Body of pancreas (tissue), 4 donors: Measurements from ENCODE around the gene AHR. TPM values are rescaled to one million over a fixed set of nuclear protein-coding genes. Genes with fewer than 3 reads are reported as not detected.
A peak's percentile ranks its signal among the peaks of the same experiment; 100 is the strongest.

Experiments
- ATAC-seq: fragments of 150-250 bp; one replicate; pipeline ENCODE4 v1.9.1; 2016
- DNase-seq, 4 donors: peaks; one replicate each; pipeline ENCODE4 v3.0.0-alpha.2; 2019
- H3K27ac ChIP-seq, 4 donors: fragments of 200-600 bp; sonication (generic); 1 replicate in 3 of 4; 2 replicates in 1 of 4; pipeline versions ENCODE4 v1.5.1 to v1.6.1; 2016 to 2019; ENCODE audit warnings: mild to moderate bottlenecking in 1 of 4, mixed read lengths in 1 of 4, moderate library complexity in 1 of 4
- H3K27me3 ChIP-seq, 2 donors: fragments of 200-600 bp; sonication (generic); one replicate each; pipeline ENCODE4 v1.6.0; 2016; ENCODE audit warnings: mild to moderate bottlenecking in 1 of 2
- H3K36me3 ChIP-seq, 2 donors: fragments of 200-600 bp; sonication (generic); replicated peaks in 1 of 2; 2 replicates each; pipeline ENCODE4 v1.5.1; 2016; ENCODE audit warnings: low read depth in 2 of 2; ENCODE audit not compliant: insufficient read depth in 1 of 2
- H3K4me1 ChIP-seq: fragments of 200-600 bp; sonication (generic); one replicate; pipeline ENCODE4 v1.6.0; 2016
- H3K4me3 ChIP-seq, 2 donors: fragments of 200-600 bp; sonication (generic); 1 replicate in 1 of 2; 2 replicates in 1 of 2; pipeline ENCODE4 v1.5.1; 2016 to 2019
- H3K9me3 ChIP-seq, 3 donors: fragments of 200-600 bp; sonication (generic); 1 replicate in 2 of 3; 2 replicates in 1 of 3; pipeline ENCODE4 v1.5.1; 2016
- CTCF ChIP-seq, 7 experiments: fragments of 450-650 bp in 4 of 7; fragments of 200-600 bp in 3 of 7; sonication (generic) in 3 of 7; IDR thresholded peaks; one replicate each; pipeline ENCODE4 v1.5.1; 2016 to 2019; ENCODE audit warnings: antibody characterized with exemption in 7 of 7
- POLR2A ChIP-seq, 3 donors: fragments of 450-650 bp; IDR thresholded peaks; one replicate each; pipeline ENCODE4 v1.6.1; 2016; ENCODE audit warnings: antibody characterized with exemption in 3 of 3, mild to moderate bottlenecking in 2 of 3
- WGBS, 2 donors: methylation state at CpG; one replicate each; pipeline ENCODE4 v1.1.5; 2017; 5-methylcytosine and 5-hydroxymethylcytosine counted together
- intact Hi-C: fragments of 100-400 bp; cut with DNase I; formaldehyde crosslinking; loops from one replicate; pipeline ENCODE4 v1.15.1; 2023
- total RNA-seq, 2 donors: library from RNA; depleted of rRNA; stranded (reverse); fragments of >200 nt; gene quantifications; one replicate each; pipeline ENCODE4 v1.1.0, GENCODE V29; 2016

The AHR gene
- total RNA-seq, 2 donors from 2014 or later, result 29.7 to 42.0 TPM

- H3K27ac ChIP-seq, result no peak overlapping the region
- ATAC-seq, result peak; percentile 52
- TF ChIP-seq POLR2A (IDR thresholded peaks at IDR 0.05) (no peak), CTCF (IDR thresholded peaks at IDR 0.05) (no peak)
- intact Hi-C loops, result no loop called here
- H3K4me1 ChIP-seq, result peaks cover 9% of the 10 kb centered on the region
- H3K9me3 ChIP-seq, result no peaks in the 10 kb centered on the region
- DNase-seq, result peak; percentile 38 to 65 (median 56)
- H3K27me3 ChIP-seq, result no peaks in the 10 kb centered on the region
- no peaks in the 10 kb centered on the region for H3K36me3 ChIP-seq
- no peak overlapping the region for H3K4me3 ChIP-seq
Observed at GRCh38 chr7:17289074-17289645, 9.3 kb upstream of the AHR start.

DNA sequence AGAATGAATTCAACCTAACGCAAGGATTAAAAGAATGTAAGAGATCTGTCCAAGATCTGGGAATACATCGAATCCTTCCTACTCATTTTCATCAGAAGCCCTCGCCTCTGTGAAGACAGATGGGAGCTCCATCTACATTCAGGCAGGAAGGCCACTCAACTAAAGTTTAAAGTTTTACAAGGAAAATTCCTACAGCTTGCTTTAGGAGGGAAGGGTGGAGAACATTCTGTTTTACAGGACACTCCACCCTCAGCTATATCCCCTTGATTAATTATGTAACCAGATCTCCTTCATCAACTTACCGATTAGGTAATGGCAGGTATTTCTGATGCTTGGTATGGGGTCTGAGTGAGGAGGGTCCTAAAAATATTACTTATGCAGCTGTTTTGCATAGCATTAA lies 5.6 kb upstream of the AHR start:
- ATAC-seq (no peak), DNase-seq (no peak)
- intact Hi-C loops, result no loop called here
- Histone ChIP-seq H3K4me1 (peaks cover 9% of the 10 kb centered on the region), H3K27me3 (no peaks in the 10 kb centered on the region), H3K4me3 (no peak overlapping the region), H3K27ac (no peak overlapping the region), H3K9me3 (no peaks in the 10 kb centered on the region), H3K36me3 (no peaks in the 10 kb centered on the region)
- TF ChIP-seq CTCF (IDR thresholded peaks at IDR 0.05), result no peak
- no peak for TF ChIP-seq POLR2A (IDR thresholded peaks at IDR 0.05)
- 84 to 86% methylated on average over 4 of the region's 4 CpGs for WGBS, 2 donors

GRCh38 chr7:17293481-17293880 lies 5.0 kb upstream of the AHR start:
- no peaks in the 10 kb centered on the region for H3K36me3 ChIP-seq
- no peak overlapping the region for H3K27ac ChIP-seq
- intact Hi-C loops, result no loop called here
- peaks cover 9% of the 10 kb centered on the region for H3K4me1 ChIP-seq
- ATAC-seq (no peak), DNase-seq (no peak)
- no peaks in the 10 kb centered on the region for H3K27me3 ChIP-seq
- peaks cover 0 to 4% (median 0%) of the 10 kb centered on the region in 3 donors for H3K9me3 ChIP-seq
- no peak overlapping the region for H3K4me3 ChIP-seq
- 75 to 80% methylated on average over 2 of the region's 2 CpGs for WGBS, 2 donors
- TF ChIP-seq CTCF (IDR thresholded peaks at IDR 0.05), result no peak
- no peak for TF ChIP-seq POLR2A (IDR thresholded peaks at IDR 0.05)

DNA sequence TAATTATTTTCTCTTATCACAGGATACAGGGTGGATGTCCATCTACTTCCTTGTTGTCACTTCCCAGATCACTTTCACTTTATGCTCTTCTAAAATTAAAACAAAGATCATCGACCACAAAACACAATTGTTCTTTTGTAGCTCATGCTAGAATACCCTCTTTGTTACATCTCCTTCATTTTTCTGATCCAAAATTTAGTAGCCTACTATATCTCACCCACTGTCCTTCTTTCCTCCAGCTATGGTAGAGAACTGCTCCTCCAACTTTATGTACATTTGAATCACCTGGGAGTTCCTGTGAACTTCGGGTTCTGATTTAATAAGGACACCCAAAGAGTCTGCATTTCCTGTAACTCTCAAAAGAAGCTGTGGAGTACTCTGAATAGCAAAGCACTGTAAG lies 1.2 kb upstream of the AHR start:
- Histone ChIP-seq H3K9me3 (peaks cover 0 to 4% (median 0%) of the 10 kb centered on the region in 3 donors), H3K27me3 (no peaks in the 10 kb centered on the region), H3K27ac (peak overlapping the region in 2 of 4 donors; percentile 70 to 99), H3K36me3 (no peaks in the 10 kb centered on the region), H3K4me1 (peaks cover 11% of the 10 kb centered on the region), H3K4me3 (no peak overlapping the region)
- 39 to 47% methylated on average over 2 of the region's 2 CpGs for WGBS, 2 donors
- TF ChIP-seq CTCF (IDR thresholded peaks at IDR 0.05) (no peak), POLR2A (IDR thresholded peaks at IDR 0.05) (no peak)
- intact Hi-C loops, result no loop called here
- no peak for DNase-seq
- ATAC-seq, result no peak

DNA sequence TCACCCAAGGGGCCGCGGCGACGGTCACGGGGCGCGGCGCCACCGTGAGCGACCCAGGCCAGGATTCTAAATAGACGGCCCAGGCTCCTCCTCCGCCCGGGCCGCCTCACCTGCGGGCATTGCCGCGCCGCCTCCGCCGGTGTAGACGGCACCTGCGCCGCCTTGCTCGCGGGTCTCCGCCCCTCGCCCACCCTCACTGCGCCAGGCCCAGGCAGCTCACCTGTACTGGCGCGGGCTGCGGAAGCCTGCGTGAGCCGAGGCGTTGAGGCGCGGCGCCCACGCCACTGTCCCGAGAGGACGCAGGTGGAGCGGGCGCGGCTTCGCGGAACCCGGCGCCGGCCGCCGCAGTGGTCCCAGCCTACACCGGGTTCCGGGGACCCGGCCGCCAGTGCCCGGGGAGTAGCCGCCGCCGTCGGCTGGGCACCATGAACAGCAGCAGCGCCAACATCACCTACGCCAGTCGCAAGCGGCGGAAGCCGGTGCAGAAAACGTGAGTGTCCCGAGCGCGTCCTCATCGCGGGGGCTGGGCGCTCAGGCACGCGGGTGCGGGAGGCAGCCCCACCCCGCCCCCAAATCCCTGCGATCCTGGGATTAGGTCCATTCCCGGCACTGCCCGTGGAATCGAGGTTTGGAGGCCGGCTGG lies 509 bp downstream of the AHR start:
- peaks cover 11% of the 10 kb centered on the region for H3K4me1 ChIP-seq
- intact Hi-C loops, result no loop called here
- peak overlapping the region; percentile 84 to 94 for H3K4me3 ChIP-seq
- H3K36me3 ChIP-seq, result no peaks in the 10 kb centered on the region
- peak overlapping the region; percentile 92 to 99 (median 96) for H3K27ac ChIP-seq
- H3K9me3 ChIP-seq, result peaks cover 0 to 4% (median 0%) of the 10 kb centered on the region in 3 donors
- DNase-seq, result peak; percentile 52 to 63 (median 56)
- WGBS, 2 donors, result 0 to 1% methylated on average over 1 to 75 of the region's 81 CpGs
- ATAC-seq, result peak; percentile 66
- TF ChIP-seq POLR2A (IDR thresholded peaks at IDR 0.05) (peak in 2 of 3 donors; percentile 3 to 33), CTCF (IDR thresholded peaks at IDR 0.05) (no peak)
- no peaks in the 10 kb centered on the region for H3K27me3 ChIP-seq
